ENCODE data around the gene PARD3.

GRCh38 chr10:34581801-34582532 is 233.1 kb downstream of the PARD3 start:
- TF ChIP-seq CTCF (IDR thresholded peaks at IDR 0.05) (no peak), POLR2A (IDR thresholded peaks at IDR 0.05) (no peak)
